Measurements from ENCODE around the gene MTA3. TPM values are rescaled to one million over a fixed set of nuclear protein-coding genes. Genes with fewer than 3 reads are reported as not detected.

The MTA3 gene
- total RNA-seq, 2 donors from 2014 or later, result 22.7 to 30.9 TPM

DNA sequence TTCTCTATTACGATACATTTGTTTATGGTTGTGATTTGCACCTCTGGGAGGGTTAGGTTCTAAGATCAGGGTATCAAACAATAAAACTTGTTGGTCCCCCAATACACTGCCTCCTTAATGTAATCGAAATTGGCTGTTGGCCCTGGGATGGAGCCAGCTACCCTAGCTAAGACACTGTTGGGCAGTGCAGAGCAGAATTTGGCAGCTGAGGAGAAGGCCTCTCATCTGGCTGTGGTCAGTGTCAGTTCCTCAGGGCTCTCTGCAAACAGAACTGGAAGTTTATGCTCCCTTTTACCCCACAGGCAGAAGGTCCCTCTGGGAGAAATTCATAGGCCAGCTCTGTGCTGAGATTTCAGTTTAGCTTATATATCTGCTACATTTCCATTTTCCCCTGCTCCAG lies 232.5 kb downstream of the MTA3 start:
- no peak overlapping the region for H3K27ac Mint-ChIP-seq
- H3K27me3 Mint-ChIP-seq, result peaks cover 23% of the 10 kb centered on the region
- no peak overlapping the region for H3K4me3 Mint-ChIP-seq
- H3K9me3 Mint-ChIP-seq, result no peaks in the 10 kb centered on the region
- peaks cover 8% of the 10 kb centered on the region for H3K4me1 Mint-ChIP-seq
- ATAC-seq (replicated peaks), result no peak
- H3K36me3 Mint-ChIP-seq (ENCODE audit: low read depth), result no peaks in the 10 kb centered on the region

DNA sequence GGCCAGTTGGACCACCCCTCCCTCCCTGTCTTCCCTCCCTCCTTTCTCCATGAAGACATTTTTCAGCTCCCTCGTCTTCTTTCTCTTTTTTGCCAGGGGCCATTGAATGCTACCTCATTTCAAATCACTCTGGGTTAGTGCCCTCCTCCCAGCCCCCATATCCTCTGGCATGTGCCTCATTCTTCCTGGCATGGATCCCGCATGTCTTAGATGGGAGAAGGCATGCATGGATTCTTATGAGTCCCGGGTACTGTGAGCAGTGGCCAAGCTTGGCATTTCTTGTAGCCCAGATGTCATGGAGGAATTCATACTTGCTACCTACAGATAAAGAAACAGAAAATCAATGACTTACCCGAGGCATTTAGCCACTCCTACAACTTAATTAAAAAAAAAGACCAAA lies 232.9 kb downstream of the MTA3 start:
- Mint-ChIP-seq H3K36me3 (ENCODE audit: low read depth) (no peaks in the 10 kb centered on the region), H3K27me3 (peaks cover 25% of the 10 kb centered on the region), H3K9me3 (no peaks in the 10 kb centered on the region), H3K4me1 (peaks cover 4% of the 10 kb centered on the region), H3K27ac (no peak overlapping the region), H3K4me3 (no peak overlapping the region)
- no peak for ATAC-seq (replicated peaks)

DNA sequence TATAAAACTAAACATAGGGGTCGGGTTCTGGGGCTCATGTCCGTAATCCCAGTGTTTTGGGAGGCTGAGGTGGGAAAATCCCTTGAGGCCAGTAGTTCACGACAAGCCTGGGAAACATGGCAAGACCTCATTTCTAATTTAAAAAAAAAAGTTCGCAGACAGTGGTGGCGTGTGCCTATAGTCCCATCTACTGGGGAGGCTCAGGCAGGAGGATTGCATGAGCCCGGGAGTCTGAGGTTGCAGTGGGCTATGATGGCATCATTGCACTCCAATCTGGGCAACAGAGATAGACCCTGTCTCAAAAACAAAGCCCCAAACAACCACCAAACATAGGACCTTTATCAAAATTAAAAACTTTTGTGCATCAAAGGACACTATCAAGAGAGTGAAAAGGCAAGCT lies 233.7 kb downstream of the MTA3 start:
- H3K27ac Mint-ChIP-seq, result no peak overlapping the region
- no peak for ATAC-seq (replicated peaks)
- H3K27me3 Mint-ChIP-seq, result peaks cover 27% of the 10 kb centered on the region
- no peaks in the 10 kb centered on the region for H3K36me3 Mint-ChIP-seq (ENCODE audit: low read depth)
- no peaks in the 10 kb centered on the region for H3K4me1 Mint-ChIP-seq
- H3K4me3 Mint-ChIP-seq, result no peak overlapping the region
- no peaks in the 10 kb centered on the region for H3K9me3 Mint-ChIP-seq

DNA sequence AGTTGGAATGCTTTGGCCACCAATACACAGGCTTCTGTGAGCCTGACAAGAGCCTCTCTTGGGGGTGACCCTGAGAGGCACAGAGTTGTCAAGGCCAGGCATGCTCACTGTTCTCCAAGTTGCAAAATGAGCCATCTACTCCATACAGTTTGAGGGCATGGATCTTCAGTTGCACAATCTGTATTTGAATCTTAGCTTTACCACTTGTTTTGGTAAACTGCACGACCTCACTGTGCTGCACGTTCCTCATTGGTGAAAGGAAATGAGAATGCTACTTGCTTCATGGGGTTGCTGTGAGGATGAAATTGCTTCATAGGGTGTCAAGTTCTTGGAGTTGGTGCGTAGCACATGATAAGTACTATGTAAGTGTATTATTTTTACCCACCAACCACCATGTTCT lies 235.9 kb downstream of the MTA3 start:
- Mint-ChIP-seq H3K27me3 (peaks cover 27% of the 10 kb centered on the region), H3K4me1 (no peaks in the 10 kb centered on the region), H3K27ac (no peak overlapping the region), H3K9me3 (no peaks in the 10 kb centered on the region), H3K36me3 (ENCODE audit: low read depth) (no peaks in the 10 kb centered on the region), H3K4me3 (no peak overlapping the region)
- ATAC-seq (replicated peaks), result no peak

DNA sequence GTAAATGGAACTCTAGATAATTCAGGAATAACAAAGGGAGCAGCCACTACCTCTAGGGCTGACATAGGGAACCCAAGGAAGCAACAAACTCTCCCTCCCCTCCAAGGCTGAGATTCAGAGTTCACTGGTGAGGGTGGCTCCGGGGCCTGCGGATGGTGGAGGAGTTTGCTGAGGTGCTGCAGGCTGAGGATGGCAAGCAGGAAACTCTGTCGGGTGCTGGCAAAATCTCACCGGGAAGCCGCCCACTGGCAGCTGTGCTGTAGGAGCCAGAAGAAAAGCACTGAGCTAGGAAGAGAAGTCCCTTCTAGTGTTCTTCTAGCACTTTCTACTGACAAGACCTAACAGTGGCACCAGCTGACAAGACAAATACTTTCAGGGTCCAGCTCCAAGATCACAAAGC lies 236.5 kb downstream of the MTA3 start:
- ATAC-seq (replicated peaks), result no peak
- Mint-ChIP-seq H3K9me3 (no peaks in the 10 kb centered on the region), H3K4me3 (no peak overlapping the region), H3K36me3 (ENCODE audit: low read depth) (no peaks in the 10 kb centered on the region), H3K27ac (no peak overlapping the region), H3K27me3 (peaks cover 27% of the 10 kb centered on the region), H3K4me1 (no peaks in the 10 kb centered on the region)

Other genes with a start within 250 kb of the MTA3 start
- 10 to 100 TPM; 60.7 to 94.8 TPM for gene COX7A2L, start 207.4 kb upstream of the MTA3 start, total RNA-seq
- not detected for gene KCNG3, start 74.7 kb upstream of the MTA3 start, total RNA-seq
- under 1 TPM; 0.13 TPM for gene OXER1, start 195.5 kb downstream of the MTA3 start, total RNA-seq
- under 1 TPM; 0.98 to 0.99 TPM for gene HAAO, start 224.0 kb downstream of the MTA3 start, total RNA-seq